HG02610 (cell line): ENCODE results near the gene MX1.
A peak's percentile ranks its signal among the peaks of the same experiment; 100 is the strongest.

Experiments
- ATAC-seq: cut with Tn5 transposase; IDR thresholded peaks from one replicate; pipeline ENCODE4 v1.9.1; 2021; ENCODE audit warnings: mild to moderate bottlenecking, moderate library complexity; ENCODE audit not compliant: unreplicated experiment

Gene MX1

GRCh38 chr21:41425954-41426675, at the start of gene MX1:
MX1 (plus strand) TSS chr21:41426239; CDS start chr21:41432071, 5,832 bp downstream.
- peak; percentile 81 for ATAC-seq

GRCh38 chr21:41377715-41378114, 48.3 kb upstream of the MX1 start:
- no peak for ATAC-seq

GRCh38 chr21:41378849-41379248, 47.2 kb upstream of the MX1 start:
- no peak for ATAC-seq

- ATAC-seq: no peak
These were observed 46.1 kb upstream of the MX1 start for GRCh38 chr21:41379901-41380300.

- ATAC-seq: no peak
These were observed 44.3 kb upstream of the MX1 start for GRCh38 chr21:41381731-41382130.

- no peak for ATAC-seq
These were observed 38.8 kb upstream of the MX1 start for GRCh38 chr21:41387042-41387819.

- no peak for ATAC-seq
These were observed 38.2 kb upstream of the MX1 start for GRCh38 chr21:41387824-41388223.

- ATAC-seq: no peak
These were observed 37.8 kb upstream of the MX1 start for GRCh38 chr21:41388259-41388658.

GRCh38 chr21:41390043-41390639, 35.9 kb upstream of the MX1 start:
- ATAC-seq: no peak

GRCh38 chr21:41393876-41394465, 32.1 kb upstream of the MX1 start:
- ATAC-seq: no peak

GRCh38 chr21:41396558-41397075, 29.4 kb upstream of the MX1 start:
- ATAC-seq: no peak

GRCh38 chr21:41397471-41397891, 28.6 kb upstream of the MX1 start:
- ATAC-seq: no peak

GRCh38 chr21:41398251-41398650, 27.8 kb upstream of the MX1 start:
- ATAC-seq: no peak

GRCh38 chr21:41398831-41399230, 27.2 kb upstream of the MX1 start:
- no peak for ATAC-seq

- ATAC-seq: no peak
These were observed 26.7 kb upstream of the MX1 start for GRCh38 chr21:41399246-41399800.

- no peak for ATAC-seq
These were observed 23.8 kb upstream of the MX1 start for GRCh38 chr21:41402231-41402630.

GRCh38 chr21:41402796-41403195, 23.2 kb upstream of the MX1 start:
- no peak for ATAC-seq

GRCh38 chr21:41403331-41403730, 22.7 kb upstream of the MX1 start:
- ATAC-seq: no peak

GRCh38 chr21:41403966-41404365, 22.1 kb upstream of the MX1 start:
- ATAC-seq: no peak

- no peak for ATAC-seq
These were observed 20.7 kb upstream of the MX1 start for GRCh38 chr21:41405321-41405720.

- no peak for ATAC-seq
These were observed 19.7 kb upstream of the MX1 start for GRCh38 chr21:41406340-41406739.
